NCI-H2196 treated with DMSO at 0.1 percent for 48 hours (cell line): ENCODE measurements around the gene NXT1.
A peak's percentile ranks its signal among the peaks of the same experiment; 100 is the strongest.

Experiments used
- DNase-seq: peaks from one replicate; lab custom pipeline; 2025; ENCODE audit not compliant: unreplicated experiment; lab: John Stamatoyannopoulos, UW

NXT1 gene

GRCh38 chr20:23386304-23387117 is 35.9 kb downstream of the NXT1 start:
- no peak for DNase-seq

GRCh38 chr20:23387118-23387443 is 36.5 kb downstream of the NXT1 start:
- no peak for DNase-seq

GRCh38 chr20:23390091-23390774 is 39.6 kb downstream of the NXT1 start:
- DNase-seq, result no peak

GRCh38 chr20:23391707-23392310 is 41.2 kb downstream of the NXT1 start:
- DNase-seq, result no peak

GRCh38 chr20:23393996-23394775 is 43.6 kb downstream of the NXT1 start:
- no peak for DNase-seq

GRCh38 chr20:23396950-23397627 is 46.5 kb downstream of the NXT1 start:
- peak; percentile 36 for DNase-seq

- DNase-seq, result no peak
Observed at GRCh38 chr20:23397961-23398360, 47.4 kb downstream of the NXT1 start.

GRCh38 chr20:23399568-23400241 is 49.1 kb downstream of the NXT1 start:
- peak; percentile 4 for DNase-seq

- no peak for DNase-seq
Observed at GRCh38 chr20:23401051-23401450, 50.5 kb downstream of the NXT1 start.

GRCh38 chr20:23403751-23404150 is 53.2 kb downstream of the NXT1 start:
- DNase-seq, result no peak

- DNase-seq, result no peak
Observed at GRCh38 chr20:23404196-23404595, 53.6 kb downstream of the NXT1 start.
